Activated naive CD4-positive, alpha-beta T cell treated with anti-CD3 and anti-CD28 coated beads for 36 hours (primary cell): Measurements from ENCODE around the gene ANKMY1. TPM values are rescaled to one million over a fixed set of nuclear protein-coding genes. Genes with fewer than 3 reads are reported as not detected.

Experiments used
- CTCF ChIA-PET: fragments of 350-600 bp; sonication (Branson Sonifier 250); formaldehyde crosslinking; loops from one replicate; lab custom pipeline; 2021; ENCODE audit warnings: antibody characterized with exemption; lab: Charles Lee
- DNase-seq: peaks from one replicate; pipeline ENCODE4 v3.0.0-alpha.2; 2020
- H3K27ac Mint-ChIP-seq: one replicate; pipeline ENCODE4 v1.8.0; 2021; ENCODE audit warnings: mild to moderate bottlenecking, mixed read lengths
- H3K27me3 Mint-ChIP-seq: one replicate; pipeline ENCODE4 v1.8.0; 2021; ENCODE audit warnings: low read depth, mixed read lengths
- H3K36me3 Mint-ChIP-seq: one replicate; pipeline ENCODE4 v1.8.0; 2021; ENCODE audit warnings: low read depth, mixed read lengths
- H3K4me1 Mint-ChIP-seq: one replicate; pipeline ENCODE4 v1.8.0; 2021; ENCODE audit warnings: low read depth, mixed read lengths
- H3K4me3 Mint-ChIP-seq: one replicate; pipeline ENCODE4 v1.8.0; 2021; ENCODE audit warnings: mild to moderate bottlenecking, moderate library complexity, mixed read lengths
- H3K9me3 Mint-ChIP-seq: one replicate; pipeline ENCODE4 v1.8.0; 2021; ENCODE audit warnings: mixed read lengths
- intact Hi-C: fragments of 100-400 bp; cut with micrococcal nuclease; formaldehyde crosslinking; loops from one replicate; pipeline ENCODE4 v1.15.1; 2023
- total RNA-seq, 2 experiments: library from RNA; stranded (reverse); gene quantifications; one replicate each; pipeline ENCODE4 v1.2.3, GENCODE V29; 2021

Gene ANKMY1
- total RNA-seq, 2 experiments from 2014 or later, result 17.0 to 17.4 TPM

GRCh38 chr2:240440251-240440650 lies 117.5 kb downstream of the ANKMY1 start:
- no peak overlapping the region for H3K27ac Mint-ChIP-seq
- CTCF ChIA-PET, result interaction anchor here (2.1 kb wide), 1 partner anchor 208 kb away, joined by 11 read pairs; no protein-coding TSS in a partner anchor
- no peak for DNase-seq
- peaks cover 4% of the 10 kb centered on the region for H3K4me1 Mint-ChIP-seq
- no peaks in the 10 kb centered on the region for H3K9me3 Mint-ChIP-seq
- intact Hi-C loops, result no loop called here
- peaks cover 17% of the 10 kb centered on the region for H3K27me3 Mint-ChIP-seq
- no peaks in the 10 kb centered on the region for H3K36me3 Mint-ChIP-seq
- no peak overlapping the region for H3K4me3 Mint-ChIP-seq

GRCh38 chr2:240439698-240440151 lies 118.1 kb downstream of the ANKMY1 start:
- Mint-ChIP-seq H3K27me3 (peaks cover 17% of the 10 kb centered on the region), H3K4me1 (peaks cover 4% of the 10 kb centered on the region), H3K27ac (no peak overlapping the region), H3K9me3 (no peaks in the 10 kb centered on the region), H3K4me3 (no peak overlapping the region), H3K36me3 (no peaks in the 10 kb centered on the region)
- intact Hi-C loops, result loop anchor here (2.0 to 5.0 kb wide), 2 partner anchors 128 to 379 kb away; partner anchors contain the start of gene RNPEPL1
- CTCF ChIA-PET, result interaction anchor here (1.2 to 2.1 kb wide), 2 partner anchors 167 to 207 kb away, joined by 3 to 11 read pairs; no protein-coding TSS in a partner anchor
- DNase-seq, result no peak

- Mint-ChIP-seq H3K9me3 (no peaks in the 10 kb centered on the region), H3K4me3 (no peak overlapping the region), H3K27me3 (peaks cover 17% of the 10 kb centered on the region), H3K36me3 (no peaks in the 10 kb centered on the region), H3K27ac (no peak overlapping the region), H3K4me1 (peaks cover 5% of the 10 kb centered on the region)
- DNase-seq, result no peak
- intact Hi-C loops, result loop anchor here (1.0 to 5.0 kb wide), 3 partner anchors 128 to 378 kb away; partner anchors contain the start of gene RNPEPL1
- CTCF ChIA-PET, result interaction anchor here (0.7 to 2.1 kb wide), 6 partner anchors 141 to 235 kb away, joined by 3 to 11 read pairs (median 3); no protein-coding TSS in a partner anchor
Measured at GRCh38 chr2:240438810-240439697, 118.7 kb downstream of the ANKMY1 start.

- H3K9me3 Mint-ChIP-seq, result no peaks in the 10 kb centered on the region
- H3K27ac Mint-ChIP-seq, result no peak overlapping the region
- H3K27me3 Mint-ChIP-seq, result peaks cover 20% of the 10 kb centered on the region
- CTCF ChIA-PET, result interaction anchor here (0.7 to 2.1 kb wide), 6 partner anchors 142 to 234 kb away, joined by 3 to 11 read pairs (median 3); no protein-coding TSS in a partner anchor
- peak; percentile 68 for DNase-seq
- peaks cover 8% of the 10 kb centered on the region for H3K4me1 Mint-ChIP-seq
- no peaks in the 10 kb centered on the region for H3K36me3 Mint-ChIP-seq
- H3K4me3 Mint-ChIP-seq, result no peak overlapping the region
- intact Hi-C loops, result loop anchor here (1.0 to 5.0 kb wide), 3 partner anchors 129 to 377 kb away; partner anchors contain the start of gene RNPEPL1
Measured at GRCh38 chr2:240437861-240438809, 119.7 kb downstream of the ANKMY1 start.

GRCh38 chr2:240437551-240437860 lies 120.3 kb downstream of the ANKMY1 start:
- Mint-ChIP-seq H3K27ac (no peak overlapping the region), H3K4me1 (peaks cover 8% of the 10 kb centered on the region), H3K9me3 (no peaks in the 10 kb centered on the region), H3K4me3 (peak overlapping the region; percentile 6), H3K27me3 (peaks cover 20% of the 10 kb centered on the region), H3K36me3 (no peaks in the 10 kb centered on the region)
- intact Hi-C loops, result loop anchor here (5.0 kb wide), 1 partner anchor 130 kb away; the partner anchor contains the start of gene RNPEPL1
- DNase-seq, result no peak
- CTCF ChIA-PET, result no interaction called here

- no peaks in the 10 kb centered on the region for H3K36me3 Mint-ChIP-seq
- H3K9me3 Mint-ChIP-seq, result no peaks in the 10 kb centered on the region
- intact Hi-C loops, result loop anchor here (5.0 kb wide), 1 partner anchor 130 kb away; the partner anchor contains the start of gene RNPEPL1
- DNase-seq, result no peak
- H3K27ac Mint-ChIP-seq, result no peak overlapping the region
- peak overlapping the region; percentile 65 for H3K4me3 Mint-ChIP-seq
- H3K4me1 Mint-ChIP-seq, result peaks cover 8% of the 10 kb centered on the region
- peaks cover 20% of the 10 kb centered on the region for H3K27me3 Mint-ChIP-seq
- CTCF ChIA-PET, result interaction anchor here (1.3 kb wide), 1 partner anchor 206 kb away, joined by 3 read pairs; no protein-coding TSS in a partner anchor
Measured at GRCh38 chr2:240436683-240437550, 120.9 kb downstream of the ANKMY1 start.

- CTCF ChIA-PET, result interaction anchor here (0.6 to 1.3 kb wide), 2 partner anchors 129 to 205 kb away, joined by 3 read pairs; no protein-coding TSS in a partner anchor
- peaks cover 20% of the 10 kb centered on the region for H3K27me3 Mint-ChIP-seq
- no peaks in the 10 kb centered on the region for H3K9me3 Mint-ChIP-seq
- H3K36me3 Mint-ChIP-seq, result no peaks in the 10 kb centered on the region
- intact Hi-C loops, result loop anchor here (5.0 kb wide), 1 partner anchor 131 kb away; the partner anchor contains the start of gene RNPEPL1
- peak overlapping the region; percentile 65 for H3K4me3 Mint-ChIP-seq
- no peak overlapping the region for H3K27ac Mint-ChIP-seq
- no peak for DNase-seq
- H3K4me1 Mint-ChIP-seq, result peaks cover 8% of the 10 kb centered on the region
Measured at GRCh38 chr2:240435948-240436682, 121.7 kb downstream of the ANKMY1 start.

- CTCF ChIA-PET, result interaction anchor here (0.6 to 1.3 kb wide), 2 partner anchors 128 to 205 kb away, joined by 3 read pairs; no protein-coding TSS in a partner anchor
- H3K27ac Mint-ChIP-seq, result no peak within 1 kb of the TSS
Measured at GRCh38 chr2:240435457-240435947, 122.3 kb downstream of the ANKMY1 start, which contains the start of gene GPC1. Gene GPC1 (plus strand): TSS chr2:240435663. CDS start chr2:240435919, 256 bp downstream.

GRCh38 chr2:240434728-240435456 lies 122.9 kb downstream of the ANKMY1 start:
- Mint-ChIP-seq H3K27me3 (peaks cover 20% of the 10 kb centered on the region), H3K4me1 (peaks cover 8% of the 10 kb centered on the region), H3K4me3 (peak overlapping the region; percentile 74), H3K36me3 (no peaks in the 10 kb centered on the region), H3K27ac (no peak overlapping the region), H3K9me3 (no peaks in the 10 kb centered on the region)
- DNase-seq, result peak; percentile 88
- intact Hi-C loops, result loop anchor here (5.0 kb wide), 1 partner anchor 132 kb away; the partner anchor contains the start of gene RNPEPL1
- CTCF ChIA-PET, result no interaction called here

More at GRCh38 chr2:240435457-240435947, 122.3 kb downstream of the ANKMY1 start, which contains the start of gene GPC1:
- H3K27me3 Mint-ChIP-seq, result peaks cover 20% of the 10 kb centered on the region
- intact Hi-C loops, result loop anchor here (5.0 kb wide), 1 partner anchor 132 kb away; the partner anchor contains the start of gene RNPEPL1
- H3K9me3 Mint-ChIP-seq, result no peaks in the 10 kb centered on the region
- H3K4me3 Mint-ChIP-seq, result peak within 1 kb of the TSS; percentile 74
- no peaks in the 10 kb centered on the region for H3K36me3 Mint-ChIP-seq
- H3K4me1 Mint-ChIP-seq, result peaks cover 8% of the 10 kb centered on the region
- peak; percentile 46 for DNase-seq
